Measurements from ENCODE around the gene MYLK.
"Not testable (repeated sequence)": the region's sequence is repeated elsewhere in the genome, so short reads cannot be mapped to it uniquely, and the experiment has no call there.

The MYLK gene

GRCh38 chr3:123750209-123750608 lies 133.9 kb downstream of the MYLK start:
- no peak for DNase-seq (ENCODE audit: low read depth in 3 of 3)

DNA sequence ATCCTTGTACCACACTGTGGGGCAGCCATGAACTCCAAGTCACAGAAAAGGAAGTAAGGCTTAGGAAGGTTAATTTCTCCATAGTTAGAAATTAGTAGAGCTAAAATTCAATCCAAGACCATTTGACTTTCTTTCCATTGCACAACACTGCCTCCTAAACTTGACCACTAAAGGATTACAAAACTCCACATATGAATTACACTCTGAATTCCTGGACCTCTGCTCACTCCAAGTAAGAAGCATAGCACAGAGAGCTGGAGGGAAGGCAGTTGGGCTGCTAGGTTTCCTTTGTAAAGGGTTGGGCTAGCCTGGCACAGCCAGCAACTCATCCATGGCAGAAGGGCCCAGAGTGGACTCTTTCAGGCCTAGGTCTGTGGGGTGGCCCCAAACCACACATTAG lies 134.4 kb downstream of the MYLK start:
- DNase-seq (ENCODE audit: low read depth in 3 of 3) = no peak

- DNase-seq (ENCODE audit: low read depth in 3 of 3) = no peak
Observed at GRCh38 chr3:123745184-123745855, 138.8 kb downstream of the MYLK start.

GRCh38 chr3:123744064-123744463 lies 140.1 kb downstream of the MYLK start:
- no peak for DNase-seq (ENCODE audit: low read depth in 3 of 3)

- DNase-seq (ENCODE audit: low read depth in 3 of 3) = no peak
Observed at GRCh38 chr3:123743121-123743520, 141.0 kb downstream of the MYLK start.

DNA sequence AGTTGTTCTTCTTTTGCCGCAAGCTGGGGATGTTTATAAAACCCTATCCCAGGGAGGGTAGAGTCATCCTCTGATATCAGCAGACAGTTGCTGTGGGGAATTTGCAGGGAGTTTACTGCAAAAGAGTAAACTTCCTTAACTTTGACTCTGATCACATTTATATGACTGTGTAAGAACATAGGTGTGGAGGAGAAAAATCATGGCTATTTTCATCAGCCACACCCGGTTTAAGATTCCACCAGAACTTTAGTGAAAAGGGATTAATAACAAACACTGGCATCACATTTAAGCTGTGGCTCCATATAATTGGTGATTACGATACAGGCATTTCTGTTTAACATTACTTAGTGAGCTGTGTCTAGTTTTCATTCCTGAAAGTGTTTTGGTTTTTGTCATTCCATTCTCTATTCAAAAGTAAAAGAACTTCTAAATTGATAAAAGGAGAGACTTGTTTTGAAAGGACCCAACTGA lies 143.1 kb downstream of the MYLK start:
- no peak for DNase-seq (ENCODE audit: low read depth in 3 of 3)

- no peak for DNase-seq (ENCODE audit: low read depth in 3 of 3)
Observed at GRCh38 chr3:123740391-123740822, 143.7 kb downstream of the MYLK start.

DNA sequence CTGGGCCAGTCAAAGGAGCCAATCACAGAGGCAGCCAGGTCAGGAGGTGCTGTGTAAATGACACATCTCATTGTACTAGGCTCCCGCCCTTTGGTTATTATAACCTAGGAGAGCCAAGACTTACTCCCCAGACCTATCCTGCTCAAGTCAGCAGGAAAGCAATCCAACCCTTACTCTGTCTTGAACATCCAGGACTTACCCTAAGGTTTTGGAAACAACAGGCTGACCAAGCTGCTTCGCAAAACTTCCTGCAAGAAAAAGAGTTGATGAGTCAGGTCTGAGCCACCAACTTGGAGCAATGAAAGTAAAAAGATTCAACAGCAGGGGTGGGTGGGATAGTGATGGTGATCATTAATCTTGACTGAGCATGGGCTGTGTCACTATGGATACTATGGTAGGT lies 144.4 kb downstream of the MYLK start:
- DNase-seq (ENCODE audit: low read depth in 3 of 3) = no peak

DNA sequence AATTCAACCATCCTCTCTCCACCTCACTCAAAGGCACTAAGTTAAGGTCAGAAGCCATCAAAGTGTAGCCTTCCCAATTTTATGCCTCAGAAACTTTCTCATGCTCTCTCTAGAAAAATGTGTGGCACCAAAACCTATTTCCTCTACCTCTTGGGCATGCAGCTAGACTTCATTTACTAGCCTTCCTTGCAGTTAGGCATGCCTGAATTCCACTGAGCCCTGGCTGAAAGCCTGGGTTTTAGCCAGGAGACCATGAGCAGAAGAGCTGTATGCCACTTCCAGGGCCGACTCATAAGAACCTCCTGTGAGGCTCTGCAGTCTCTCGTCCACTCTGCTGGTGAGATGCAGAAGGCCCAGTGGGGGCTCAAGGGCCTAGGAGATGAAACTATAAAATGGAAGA lies 145.0 kb downstream of the MYLK start:
- DNase-seq (ENCODE audit: low read depth in 3 of 3) = no peak

GRCh38 chr3:123738522-123738921 lies 145.6 kb downstream of the MYLK start:
- not testable (repeated sequence) for DNase-seq (ENCODE audit: low read depth in 3 of 3)

DNA sequence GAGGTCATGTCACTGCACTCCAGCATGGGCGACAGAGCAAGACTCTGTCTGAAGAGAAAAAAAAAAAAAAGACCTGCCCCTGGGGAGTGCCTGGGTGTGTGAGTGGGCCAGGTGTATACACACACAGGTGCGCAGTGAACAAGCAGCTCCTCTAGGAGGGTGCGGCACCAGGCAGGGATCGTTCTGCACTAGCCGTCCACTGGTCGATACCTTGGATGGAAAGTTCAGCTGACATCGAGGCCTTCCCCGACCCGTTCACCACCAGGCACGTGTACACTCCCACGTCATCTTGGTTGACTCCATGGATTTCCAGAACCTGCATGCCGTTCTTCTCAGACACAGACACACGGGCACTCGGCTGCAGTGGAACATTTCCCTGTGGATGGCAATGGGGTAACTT lies 147.0 kb downstream of the MYLK start:
- DNase-seq (ENCODE audit: low read depth in 3 of 3) = no peak

- no peak for DNase-seq (ENCODE audit: low read depth in 3 of 3)
Observed at GRCh38 chr3:123735456-123735855, 148.7 kb downstream of the MYLK start.

DNA sequence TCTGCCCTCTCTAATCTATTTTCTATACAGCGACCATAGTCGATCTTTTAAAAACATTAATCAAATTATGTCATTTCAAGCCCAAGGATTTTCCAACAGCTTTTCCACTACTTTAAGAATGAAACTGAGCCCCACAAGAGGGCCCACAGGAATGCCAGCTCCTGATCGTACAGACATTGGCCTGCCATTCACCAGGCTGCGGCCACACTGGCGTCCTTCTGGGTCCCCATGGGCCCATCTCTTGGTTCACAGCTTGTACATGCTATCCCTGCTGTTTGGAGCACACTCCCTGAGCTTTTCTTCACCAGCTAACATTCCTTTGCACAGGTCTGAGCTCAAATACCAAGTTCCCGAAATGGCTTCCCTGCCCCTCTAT lies 149.6 kb downstream of the MYLK start:
- no peak for DNase-seq (ENCODE audit: low read depth in 3 of 3)

DNA sequence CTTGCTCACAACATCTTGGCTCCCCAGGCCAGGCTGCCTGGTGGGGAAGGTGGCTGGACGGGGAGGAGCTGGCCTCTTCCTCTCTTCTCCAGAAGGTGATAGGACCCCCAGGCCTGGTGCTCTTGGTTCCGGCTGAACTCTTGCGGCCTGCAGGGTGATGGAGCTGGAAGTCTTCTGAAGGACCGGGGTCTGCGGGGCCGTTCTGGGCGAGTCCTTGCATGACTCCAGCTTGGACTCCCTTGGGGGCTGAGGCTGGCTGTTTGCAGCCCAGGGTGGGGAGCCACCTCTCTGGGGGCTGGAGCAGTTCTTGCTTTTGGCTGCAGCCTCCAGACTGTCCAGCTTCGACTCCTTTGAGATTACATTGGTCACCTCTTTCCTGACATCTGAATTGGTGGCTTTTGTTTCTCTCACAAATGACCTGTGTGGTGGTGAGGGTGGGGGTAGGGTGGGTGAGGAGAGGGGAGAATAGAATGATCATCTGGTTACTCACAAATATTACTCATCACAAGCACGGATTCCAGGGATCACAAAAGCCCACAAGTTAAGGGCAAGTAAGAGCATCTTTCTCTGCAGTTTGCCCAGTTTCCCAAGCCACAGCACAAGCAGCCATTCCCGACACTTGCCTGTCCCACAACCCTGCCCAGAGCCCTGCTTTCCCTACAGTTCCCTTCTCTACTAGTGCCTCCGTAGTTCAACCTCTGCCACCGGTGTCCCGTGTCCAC lies 150.2 kb downstream of the MYLK start:
- DNase-seq (ENCODE audit: low read depth in 3 of 3) = no peak

DNA sequence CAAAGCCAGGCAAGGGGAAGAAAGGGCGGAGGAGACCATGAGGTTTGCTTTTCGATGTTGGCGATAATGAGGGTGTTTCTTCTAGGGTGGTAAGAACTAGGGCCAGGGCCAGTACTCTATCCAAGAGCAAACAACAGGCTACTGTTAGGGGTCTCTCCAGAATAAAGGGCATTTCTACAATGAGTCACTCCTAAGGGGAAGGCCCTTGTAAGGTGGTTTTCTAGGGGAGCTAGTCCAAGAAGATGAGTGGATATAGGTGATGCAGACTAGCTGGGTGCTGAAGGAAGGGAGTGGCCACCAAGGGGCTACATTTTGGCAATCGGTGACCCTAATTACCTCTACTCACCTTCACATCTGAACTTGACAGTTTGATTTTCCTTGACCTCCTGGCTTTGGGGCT lies 150.8 kb downstream of the MYLK start:
- no peak for DNase-seq (ENCODE audit: low read depth in 3 of 3)

DNA sequence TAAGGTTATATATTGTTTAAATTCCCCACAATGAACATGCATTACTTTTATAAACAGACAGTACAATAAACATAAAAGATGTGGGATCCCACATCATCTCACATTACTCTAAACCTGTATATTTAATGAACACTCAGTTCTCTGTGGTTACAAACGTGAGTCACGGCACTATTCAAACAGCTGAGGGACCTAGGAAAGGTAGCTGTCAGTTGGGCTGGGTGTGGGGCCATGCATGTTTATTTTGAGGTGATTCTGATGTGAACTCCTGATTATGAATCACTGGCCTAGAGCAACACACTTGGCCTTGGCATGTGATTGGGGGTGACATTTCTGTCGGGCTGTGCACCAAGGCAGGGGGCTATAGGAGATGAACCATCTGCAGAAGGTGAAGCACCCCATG lies 151.7 kb downstream of the MYLK start:
- no peak for DNase-seq (ENCODE audit: low read depth in 3 of 3)

GRCh38 chr3:123730829-123731228 lies 153.3 kb downstream of the MYLK start:
- no peak for DNase-seq (ENCODE audit: low read depth in 3 of 3)

- no peak for DNase-seq (ENCODE audit: low read depth in 3 of 3)
Observed at GRCh38 chr3:123728991-123729390, 155.1 kb downstream of the MYLK start.

- DNase-seq (ENCODE audit: low read depth in 3 of 3) = no peak
Observed at GRCh38 chr3:123728014-123728413, 156.1 kb downstream of the MYLK start.

GRCh38 chr3:123725652-123726400 lies 158.3 kb downstream of the MYLK start:
- DNase-seq (ENCODE audit: low read depth in 3 of 3) = no peak

GRCh38 chr3:123724306-123724705 lies 159.8 kb downstream of the MYLK start:
- DNase-seq (ENCODE audit: low read depth in 3 of 3) = no peak

DNA sequence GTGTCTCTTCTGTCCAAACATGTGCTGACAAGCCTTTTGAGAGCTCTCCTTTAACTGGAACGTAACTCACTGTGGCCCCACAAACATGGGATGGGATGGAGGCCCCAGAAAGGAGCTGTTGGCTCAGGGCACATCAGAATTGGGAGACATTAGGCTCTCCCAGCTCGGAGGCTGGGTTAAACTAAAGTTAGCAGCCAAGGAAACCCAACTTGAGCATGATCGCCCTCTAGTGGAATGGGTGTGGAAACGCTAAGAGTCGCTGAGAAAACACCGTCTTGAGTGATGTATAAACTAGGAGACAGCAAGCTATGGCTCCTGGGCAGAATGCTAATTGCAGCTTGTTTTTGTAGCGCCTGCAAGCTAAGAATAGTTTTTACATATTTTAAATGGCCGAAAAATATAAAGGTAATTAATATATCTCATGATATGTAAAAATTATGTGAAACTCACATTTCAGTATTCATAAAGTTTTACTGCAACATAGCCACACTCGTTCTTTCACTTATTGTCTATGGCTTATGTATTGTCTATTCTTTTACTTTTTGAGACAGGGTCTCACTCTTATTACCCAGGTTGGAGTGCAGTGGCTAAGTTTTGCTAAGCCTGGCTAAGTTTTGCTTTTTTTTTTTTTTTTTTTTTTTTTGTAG lies 160.5 kb downstream of the MYLK start:
- DNase-seq (ENCODE audit: low read depth in 3 of 3) = peak in 2 of 3 experiments; percentile 5 to 14
